SK-N-SH (cell line): ENCODE measurements around the gene SCN9A. TPM values are rescaled to one million over a fixed set of nuclear protein-coding genes. Genes with fewer than 3 reads are reported as not detected.

Experiments
- CTCF ChIA-PET: fragments of 300-600, 350-600 bp; formaldehyde crosslinking; extraction: SDS; loops from one replicate; lab custom pipeline; 2021; lab: Yijun Ruan, JAX
- POLR2A ChIA-PET: fragments of 350-600 bp; sonication (Branson Sonifier 250); formaldehyde crosslinking; extraction: SDS; loops from one replicate; lab custom pipeline; 2020; ENCODE audit warnings: antibody characterized with exemption, inconsistent platforms; lab: Yijun Ruan, JAX
- DNase-seq: peaks from one replicate; pipeline ENCODE4 v3.0.0; 2012
- H2AFZ ChIP-seq: fragments of 200-600 bp; sonication (generic); 2 replicates; pipeline ENCODE4 v1.8.1; 2016; ENCODE audit warnings: antibody characterized with exemption, mild to moderate bottlenecking, low read depth
- H3F3A ChIP-seq: fragments of 200-600 bp; sonication (generic); replicated peaks from 2 replicates; pipeline ENCODE3; 2016; ENCODE audit warnings: antibody characterized with exemption, mild to moderate bottlenecking; ENCODE audit not compliant: insufficient read depth
- H3K27ac ChIP-seq, 2 experiments: fragments of 200-500 bp in 1 of 2; fragments of 200-600 bp in 1 of 2; sonication (Bioruptor generic) in 1 of 2; sonication (generic), shearing (Covaris generic) in 1 of 2; 2 replicates each; pipeline versions ENCODE4 v1.5.1 to v1.6.1; 2014 to 2016; ENCODE audit warnings: low read depth in 2 of 2, inconsistent platforms in 1 of 2, low read length in 1 of 2, mild to moderate bottlenecking in 1 of 2, mixed read lengths in 1 of 2
- H3K27me3 ChIP-seq: fragments of 200-600 bp; sonication (generic), shearing (Covaris generic); 2 replicates; pipeline ENCODE4 v1.6.1; 2016; ENCODE audit warnings: mixed run types; ENCODE audit not compliant: insufficient read depth
- H3K36me3 ChIP-seq, 2 experiments: fragments of 200-500 bp in 1 of 2; fragments of 200-600 bp in 1 of 2; sonication (Bioruptor generic) in 1 of 2; sonication (generic) in 1 of 2; replicated peaks in 1 of 2; 2 replicates each; pipeline versions ENCODE3 to v1.5.1; 2014 to 2016; ENCODE audit warnings: low read length in 1 of 2, mild to moderate bottlenecking in 1 of 2; ENCODE audit not compliant: insufficient read depth in 2 of 2, control insufficient read depth in 1 of 2
- H3K4me1 ChIP-seq, 2 experiments: fragments of 200-500 bp in 1 of 2; fragments of 200-600 bp in 1 of 2; sonication (Bioruptor generic) in 1 of 2; sonication (generic), shearing (Covaris generic) in 1 of 2; 2 replicates each; pipeline versions ENCODE4 v1.5.1 to v1.6.1; 2014 to 2016; ENCODE audit warnings: low read depth in 1 of 2, low read length in 1 of 2, mixed run types in 1 of 2; ENCODE audit not compliant: insufficient read depth in 2 of 2, control insufficient read depth in 1 of 2
- H3K4me2 ChIP-seq: fragments of 200-600 bp; sonication (generic), shearing (Covaris generic); 2 replicates; pipeline ENCODE4 v1.6.1; 2017; ENCODE audit warnings: mixed run types
- H3K4me3 ChIP-seq, 2 experiments: fragments of 200-500 bp in 1 of 2; fragments of 200-600 bp in 1 of 2; sonication (Bioruptor generic) in 1 of 2; sonication (generic), shearing (Covaris generic) in 1 of 2; 2 replicates each; pipeline versions ENCODE4 v1.5.1 to v1.8.1; 2014 to 2016; ENCODE audit warnings: low read depth in 2 of 2, inconsistent platforms in 1 of 2, low read length in 1 of 2, mild to moderate bottlenecking in 1 of 2, mixed read lengths in 1 of 2, moderate library complexity in 1 of 2
- H3K79me2 ChIP-seq: fragments of 200-600 bp; sonication (generic); 2 replicates; pipeline ENCODE4 v1.8.1; 2017; ENCODE audit warnings: mild to moderate bottlenecking; ENCODE audit not compliant: insufficient read depth
- H3K9ac ChIP-seq: fragments of 200-600 bp; sonication (generic); 2 replicates; pipeline ENCODE4 v1.6.1; 2017; ENCODE audit warnings: mixed run types
- H3K9me2 ChIP-seq: fragments of 200-600 bp; sonication (generic); 2 replicates; pipeline ENCODE4 v1.6.1; 2017; ENCODE audit warnings: mixed run types
- H3K9me3 ChIP-seq: fragments of 200-600 bp; sonication (generic); 2 replicates; pipeline ENCODE4 v1.6.1; 2017; ENCODE audit warnings: mixed run types, mild to moderate bottlenecking, moderate library complexity
- H4K20me1 ChIP-seq: fragments of 200-600 bp; sonication (generic); 2 replicates; pipeline ENCODE4 v1.6.1; 2017; ENCODE audit warnings: mild to moderate bottlenecking, mixed run types; ENCODE audit not compliant: insufficient read depth
- CHD2 ChIP-seq: fragments of 150-350 bp; IDR thresholded peaks from 2 replicates; pipeline ENCODE4 v1.6.1; 2018; ENCODE audit warnings: low read length; ENCODE audit not compliant: partially characterized antibody
- ELF1 ChIP-seq: IDR thresholded peaks from 2 replicates; pipeline ENCODE4 v1.4.0; 2012
- EP300 ChIP-seq, 2 experiments: IDR thresholded peaks; 2 replicates each; pipeline versions ENCODE4 v1.4.0 to v1.6.1; 2012; ENCODE audit warnings: borderline replicate concordance in 1 of 2, low read depth in 1 of 2, low read length in 1 of 2
- FOSL2 ChIP-seq: IDR thresholded peaks from 2 replicates; pipeline ENCODE4 v1.4.0; 2012; ENCODE audit warnings: low read depth, mild to moderate bottlenecking, moderate library complexity, borderline replicate concordance
- FOXM1 ChIP-seq: IDR thresholded peaks from 2 replicates; pipeline ENCODE4 v1.4.0; 2012; ENCODE audit warnings: low read depth, mild to moderate bottlenecking
- GATA2 ChIP-seq: sonication (generic); formaldehyde crosslinking; IDR thresholded peaks from 2 replicates; pipeline ENCODE4 v1.5.0; 2020; ENCODE audit warnings: mild to moderate bottlenecking, missing genetic modification reagents
- JUND ChIP-seq: IDR thresholded peaks from 2 replicates; pipeline ENCODE4 v1.4.0; 2012
- MAX ChIP-seq: IDR thresholded peaks from 2 replicates; pipeline ENCODE4 v1.4.0; 2012; ENCODE audit warnings: low read depth
- MXI1 ChIP-seq: IDR thresholded peaks from 2 replicates; pipeline ENCODE4 v1.6.1; 2012; ENCODE audit warnings: mild to moderate bottlenecking, low read depth, low read length, improper control_type of control experiment
- NFIC ChIP-seq: IDR thresholded peaks from 2 replicates; pipeline ENCODE4 v1.4.0; 2012; ENCODE audit warnings: borderline replicate concordance
- NRF1 ChIP-seq: IDR thresholded peaks from 2 replicates; pipeline ENCODE4 v1.6.1; 2012; ENCODE audit warnings: low read depth, mild to moderate bottlenecking, low read length
- RAD21 ChIP-seq: IDR thresholded peaks from 2 replicates; pipeline ENCODE4 v1.6.1; 2012; ENCODE audit warnings: mild to moderate bottlenecking, low read length
- REST ChIP-seq: IDR thresholded peaks from 2 replicates; pipeline ENCODE4 v1.6.1; 2012; ENCODE audit warnings: mild to moderate bottlenecking, low read depth, low read length, moderate library complexity
- RXRA ChIP-seq: IDR thresholded peaks from 2 replicates; pipeline ENCODE4 v1.4.0; 2012; ENCODE audit warnings: low read depth, mild to moderate bottlenecking, borderline replicate concordance
- SIN3A ChIP-seq: IDR thresholded peaks from 2 replicates; pipeline ENCODE4 v1.6.1; 2012; ENCODE audit warnings: low read depth, mild to moderate bottlenecking, low read length, moderate library complexity, borderline replicate concordance
- SMC3 ChIP-seq: IDR thresholded peaks from 2 replicates; pipeline ENCODE4 v1.6.1; 2012; ENCODE audit warnings: low read depth, low read length, improper control_type of control experiment
- TAF1 ChIP-seq: IDR thresholded peaks from 2 replicates; pipeline ENCODE4 v1.6.1; 2012; ENCODE audit warnings: low read depth, mild to moderate bottlenecking, low read length, moderate library complexity, borderline replicate concordance
- TCF12 ChIP-seq: IDR thresholded peaks from 2 replicates; pipeline ENCODE4 v1.4.0; 2012
- TEAD4 ChIP-seq: IDR thresholded peaks from 2 replicates; pipeline ENCODE4 v1.4.0; 2012; ENCODE audit warnings: mild to moderate bottlenecking, borderline replicate concordance; ENCODE audit not compliant: insufficient read depth
- USF1 ChIP-seq: IDR thresholded peaks from 2 replicates; pipeline ENCODE4 v1.4.0; 2012; ENCODE audit warnings: low read depth, borderline replicate concordance
- USF2 ChIP-seq: fragments of 150-350 bp; IDR thresholded peaks from 2 replicates; pipeline ENCODE4 v1.6.1; 2017; ENCODE audit warnings: antibody characterized with exemption, low read length, low read depth, borderline replicate concordance
- WGBS: methylation state at CpG from one replicate; pipeline ENCODE4 v1.1.6; 2017; ENCODE audit warnings: low lambda C conversion rate; 5-methylcytosine and 5-hydroxymethylcytosine counted together
- polyA plus RNA-seq, 3 experiments: library from polyadenylated mRNA; depleted of rRNA; stranded (reverse); fragments of >200 nt; gene quantifications; 2 replicates each; pipeline ENCODE4 v1.2.3, GENCODE V29; 2012

SCN9A gene
- polyA plus RNA-seq, 1 of the 3 experiments (the other 2 are of a cell fraction), result 5.9 TPM

- TF ChIP-seq MXI1, result no peak
Observed at GRCh38 chr2:166406374-166406773, 30.6 kb upstream of the SCN9A start (continued).

GRCh38 chr2:166405569-166405926, 29.8 kb upstream of the SCN9A start:
- peak overlapping the region; percentile 39 to 44; a peak in 2 of 4 replicates for H3K27ac ChIP-seq
- no peak for TF ChIP-seq FOXM1
- no peak for TF ChIP-seq JUND
- no peak for TF ChIP-seq RAD21
- no peak for TF ChIP-seq NFIC
- TF ChIP-seq NRF1, result no peak
- TF ChIP-seq USF1, result no peak
- no peak for TF ChIP-seq EP300 (IDR thresholded peaks at IDR 0.05; ENCODE audit: borderline replicate concordance in 1 of 2, low read depth in 1 of 2, low read length in 1 of 2)
- TF ChIP-seq REST, result no peak
- TF ChIP-seq TCF12, result no peak
- TF ChIP-seq ELF1, result no peak
- no peak for TF ChIP-seq FOSL2
- TF ChIP-seq TEAD4, result no peak
- TF ChIP-seq CHD2, result no peak
- TF ChIP-seq MAX, result no peak
- TF ChIP-seq SMC3, result no peak
- no peak for TF ChIP-seq GATA2 (CRISPR knock-in tag)
- TF ChIP-seq TAF1, result no peak
- TF ChIP-seq SIN3A, result no peak
- no peak for TF ChIP-seq RXRA
- no peak for TF ChIP-seq USF2

More at GRCh38 chr2:166405569-166405926, 29.8 kb upstream of the SCN9A start:
- Histone ChIP-seq H4K20me1 (no peaks in the 10 kb centered on the region), H2AFZ (no peak overlapping the region), H3K4me3 (no peak overlapping the region), H3K4me2 (no peak overlapping the region), H3K27me3 (no peaks in the 10 kb centered on the region), H3K79me2 (no peaks in the 10 kb centered on the region), H3F3A (peaks cover 8% of the 10 kb centered on the region), H3K4me1 (peaks cover 0 to 3% of the 10 kb centered on the region in 2 experiments; a peak in 2 of 4 replicates), H3K9me2 (no peaks in the 10 kb centered on the region), H3K36me3 (no peaks in the 10 kb centered on the region), H3K9ac (no peak overlapping the region), H3K9me3 (no peaks in the 10 kb centered on the region)
- CTCF ChIA-PET, result interaction anchor here (1.4 to 2.2 kb wide), 4 partner anchors 14 to 226 kb away, joined by 3 to 8 read pairs (median 5); no protein-coding TSS in a partner anchor
- WGBS, result 74% methylated on average over 6 of the region's 6 CpGs
- POLR2A ChIA-PET, result no interaction called here
- DNase-seq, result no peak
